HG02943 (cell line): Measurements from ENCODE around the gene SLIT3.

Experiments used
- ATAC-seq: cut with Tn5 transposase; IDR thresholded peaks from one replicate; pipeline ENCODE4 v1.9.1; 2021; ENCODE audit warnings: mild to moderate bottlenecking, low read depth, moderate library complexity; ENCODE audit not compliant: unreplicated experiment

The SLIT3 gene

DNA sequence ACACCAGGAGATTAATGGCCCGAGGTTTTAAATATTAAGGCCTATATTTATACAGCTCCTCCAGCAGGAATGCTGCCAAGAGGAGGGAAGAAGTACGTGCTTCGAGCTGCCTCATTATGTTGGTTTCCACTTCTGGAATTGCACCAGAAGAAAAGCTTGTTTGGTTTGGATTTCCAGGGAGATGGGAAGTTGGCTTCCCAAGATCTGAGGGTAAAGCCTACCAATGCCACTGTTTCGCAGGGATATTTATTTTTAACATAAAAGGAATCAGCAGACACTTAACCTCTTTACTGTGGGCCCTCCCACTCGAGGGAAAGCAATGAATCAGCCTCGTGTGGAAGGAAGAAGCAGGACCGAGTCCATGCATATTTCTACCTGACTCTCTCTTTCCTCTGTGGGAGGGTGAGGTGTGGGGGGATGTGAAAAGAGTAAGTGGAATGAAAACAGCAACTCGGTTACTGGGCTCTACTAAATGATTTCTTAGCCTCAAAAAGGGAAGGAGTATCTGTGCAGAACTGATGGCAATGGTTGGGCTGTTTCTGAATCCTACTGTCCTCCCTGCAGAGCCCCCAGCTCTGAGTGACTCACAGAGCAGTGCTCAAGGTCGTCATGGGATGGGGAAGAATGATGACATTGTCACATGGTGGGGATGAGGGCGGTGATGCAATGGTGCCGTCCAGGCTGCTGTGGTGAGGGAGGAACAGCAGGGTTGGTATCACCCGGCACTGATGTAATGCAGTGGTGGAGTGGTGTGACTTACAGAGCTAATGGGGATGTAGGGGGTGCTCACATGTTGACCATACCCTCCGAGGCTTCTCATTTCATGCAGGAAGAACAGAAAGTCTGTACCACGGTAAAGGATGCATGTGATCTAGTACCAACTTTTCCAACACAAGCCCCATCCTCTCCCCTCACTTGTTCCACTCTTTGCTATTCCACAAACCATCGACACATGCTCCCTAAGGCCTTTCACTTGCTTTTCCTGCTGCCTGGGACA lies 506.8 kb downstream of the SLIT3 start:
- no peak for ATAC-seq

DNA sequence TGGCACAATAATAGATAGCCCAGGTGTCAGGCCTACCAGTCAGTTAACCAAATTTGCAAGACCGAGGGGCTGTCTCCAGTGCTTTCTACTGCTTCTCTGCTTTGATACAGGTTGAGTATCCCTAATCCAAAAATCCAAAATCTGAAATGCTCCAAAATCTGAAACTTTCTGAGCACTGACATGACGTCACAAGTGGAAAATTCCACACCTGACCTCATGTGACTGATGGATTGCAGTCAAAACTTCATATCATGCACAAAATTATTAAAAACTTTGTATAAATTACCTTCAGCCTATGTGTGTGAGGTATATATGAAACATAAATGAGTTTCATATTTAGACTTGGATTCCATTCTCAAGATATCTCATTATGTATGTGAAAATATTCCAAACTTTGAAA lies 508.3 kb downstream of the SLIT3 start:
- ATAC-seq = no peak

DNA sequence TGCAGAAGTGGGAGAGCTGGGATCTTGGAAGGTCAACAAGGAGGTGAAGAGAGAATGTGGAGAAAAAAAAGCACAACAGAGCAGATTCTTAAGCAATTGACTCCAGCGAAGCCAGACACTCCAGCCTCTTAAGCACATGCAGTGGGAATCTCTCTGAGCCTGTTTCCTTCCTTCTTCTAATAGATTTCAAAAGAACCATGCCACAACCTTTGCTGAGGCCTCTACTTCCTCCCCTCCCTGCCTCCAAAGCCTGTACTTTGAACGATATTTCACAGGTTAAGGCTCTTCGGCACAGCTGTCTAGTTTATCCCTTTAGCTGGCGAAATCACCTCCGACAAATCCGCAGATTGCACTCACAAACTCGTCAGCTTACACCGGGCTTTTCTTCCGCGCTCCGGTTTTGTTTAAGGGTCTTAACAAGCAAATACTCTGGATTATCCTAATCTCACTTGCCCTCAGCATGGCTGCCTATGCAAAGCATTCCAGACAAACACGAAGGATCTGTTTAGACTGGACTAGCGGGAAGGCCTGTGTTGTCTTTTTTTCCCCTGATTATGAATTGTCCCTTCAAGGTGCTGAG lies 510.2 kb downstream of the SLIT3 start:
- no peak for ATAC-seq

DNA sequence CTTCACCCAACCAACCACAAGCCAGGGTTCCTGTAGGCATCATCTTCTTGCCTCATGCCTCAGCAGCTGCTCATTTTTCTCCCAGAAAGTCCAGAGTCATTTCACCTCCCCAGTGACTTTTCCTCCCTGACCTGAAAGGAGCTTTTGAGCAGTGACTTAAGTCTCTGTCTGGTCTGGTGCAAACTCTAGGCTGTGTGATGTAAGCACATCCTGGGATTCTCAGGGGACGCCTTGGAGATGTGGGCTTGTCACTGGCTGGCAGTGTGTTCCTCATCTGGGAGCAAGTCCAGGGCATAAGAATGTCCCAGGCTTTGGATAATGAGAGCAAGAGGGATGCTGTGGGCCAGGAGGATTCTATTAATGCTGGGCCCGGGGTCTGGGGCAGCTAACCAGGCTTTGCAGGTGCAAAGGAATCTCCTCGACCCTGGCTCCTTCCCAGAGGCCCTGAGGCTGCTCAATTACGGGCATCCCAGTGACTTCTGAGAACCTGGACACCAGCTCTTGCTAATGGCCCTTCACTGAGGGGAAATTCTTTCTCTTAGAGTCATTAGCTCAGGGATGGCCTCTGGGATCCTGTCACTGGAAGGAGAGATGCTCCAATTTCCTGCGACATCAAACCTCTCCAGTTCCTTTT lies 510.8 kb downstream of the SLIT3 start:
- ATAC-seq = no peak

DNA sequence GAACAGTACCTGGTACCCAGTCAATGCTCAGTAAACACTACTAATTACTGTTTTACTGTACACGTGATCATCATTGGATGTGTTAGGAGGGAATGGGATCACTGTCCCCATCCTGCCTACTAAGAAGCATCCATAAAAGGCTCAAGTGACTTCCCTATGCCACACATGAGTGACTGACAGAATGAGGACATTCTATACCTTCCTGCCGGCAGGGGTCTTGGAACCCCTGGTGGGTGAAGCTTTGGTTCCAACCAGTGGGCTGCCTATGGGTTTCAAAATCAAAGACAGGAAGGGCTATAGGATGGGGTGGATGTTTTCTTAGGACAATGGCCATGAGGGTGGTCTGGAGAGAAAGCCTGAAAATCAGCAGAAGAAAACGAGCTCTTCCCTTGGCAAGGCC lies 512.2 kb downstream of the SLIT3 start:
- no peak for ATAC-seq

DNA sequence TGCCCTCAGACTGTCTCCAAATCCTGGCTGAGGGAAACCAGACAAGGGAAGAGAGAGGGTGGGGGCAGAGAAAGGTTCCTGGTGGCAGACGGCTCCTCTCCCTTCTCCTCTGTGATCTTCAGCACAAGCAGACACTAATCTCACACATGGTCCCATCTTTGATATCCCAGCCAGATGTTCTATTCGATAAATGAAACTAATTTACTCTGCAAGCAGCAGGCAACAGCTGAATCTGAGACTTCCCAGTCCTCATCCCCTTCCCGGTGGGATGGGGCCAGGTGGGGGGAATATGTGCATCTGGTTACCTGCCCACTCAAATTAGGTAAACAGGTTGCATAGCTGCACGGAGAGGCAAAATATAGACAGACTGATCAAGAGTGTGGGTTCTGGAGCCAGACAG lies 512.8 kb downstream of the SLIT3 start:
- ATAC-seq = no peak

DNA sequence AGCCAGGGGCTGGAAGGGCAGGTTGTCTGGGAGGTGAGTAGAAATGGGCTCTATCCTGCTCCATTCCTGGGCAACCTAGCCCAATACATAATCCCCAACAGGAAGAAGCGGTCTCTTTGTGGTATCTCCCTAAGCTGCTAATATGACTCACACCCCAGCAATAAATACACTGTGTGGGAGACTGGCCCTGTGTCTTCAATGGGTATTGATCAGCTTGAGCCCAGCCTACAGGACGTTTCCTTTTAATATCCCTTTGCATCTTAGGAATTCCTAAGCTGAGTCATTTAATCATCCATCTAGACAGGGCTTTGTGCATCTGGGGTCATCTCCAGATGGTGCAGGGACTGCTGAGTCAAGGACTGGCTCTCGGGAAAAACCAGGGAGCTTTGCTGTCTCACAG lies 514.8 kb downstream of the SLIT3 start:
- ATAC-seq = no peak

DNA sequence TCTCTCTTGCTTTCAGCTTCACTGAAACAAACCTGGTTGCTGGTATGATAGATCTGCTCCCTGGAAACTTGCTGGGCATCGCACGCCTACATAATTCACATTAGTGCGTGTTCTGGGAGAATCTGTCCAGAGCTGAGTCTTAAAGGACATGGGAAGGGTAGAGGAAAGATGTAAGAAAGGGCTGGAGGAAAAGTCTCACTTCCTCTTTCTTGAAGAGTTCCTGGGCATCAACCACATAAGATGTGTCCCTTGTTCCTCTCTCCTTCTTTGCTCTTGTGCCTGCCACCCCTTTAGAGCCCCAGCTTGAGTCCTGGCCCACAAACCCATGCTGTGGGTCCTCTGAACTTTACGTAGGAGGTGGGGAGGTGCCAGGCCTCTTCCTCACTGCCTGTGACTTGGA lies 516.5 kb downstream of the SLIT3 start:
- ATAC-seq = no peak

DNA sequence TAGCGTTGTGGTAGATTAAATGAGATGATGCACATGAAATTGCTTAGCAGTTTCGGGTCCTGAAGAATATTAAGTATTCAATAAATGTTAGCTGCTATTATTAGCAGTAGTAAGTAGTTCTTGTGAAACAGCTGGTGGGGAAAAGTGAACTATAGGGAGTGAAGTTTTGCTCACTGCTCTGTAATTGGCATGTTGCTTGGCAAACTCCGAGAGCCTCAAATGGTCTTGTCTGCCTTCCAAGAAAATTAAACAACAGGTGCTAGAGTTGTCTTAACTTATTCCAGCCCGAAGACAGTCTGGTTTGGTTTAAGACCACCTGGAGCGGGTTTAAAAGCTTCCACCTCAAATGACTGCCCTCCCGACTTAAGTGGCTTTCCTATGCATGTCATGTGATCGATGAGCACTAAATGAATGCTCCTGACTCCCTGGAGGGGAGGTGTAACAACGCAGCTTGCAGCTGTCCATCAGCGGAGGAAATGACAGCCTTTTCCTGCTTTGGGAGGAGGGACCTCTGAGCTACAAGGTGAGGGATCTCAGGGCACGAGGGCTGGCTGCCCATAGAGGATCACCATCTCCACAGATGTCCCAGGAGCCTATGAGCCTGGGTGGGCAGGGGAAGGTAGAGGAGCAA lies 518.9 kb downstream of the SLIT3 start:
- ATAC-seq = no peak

DNA sequence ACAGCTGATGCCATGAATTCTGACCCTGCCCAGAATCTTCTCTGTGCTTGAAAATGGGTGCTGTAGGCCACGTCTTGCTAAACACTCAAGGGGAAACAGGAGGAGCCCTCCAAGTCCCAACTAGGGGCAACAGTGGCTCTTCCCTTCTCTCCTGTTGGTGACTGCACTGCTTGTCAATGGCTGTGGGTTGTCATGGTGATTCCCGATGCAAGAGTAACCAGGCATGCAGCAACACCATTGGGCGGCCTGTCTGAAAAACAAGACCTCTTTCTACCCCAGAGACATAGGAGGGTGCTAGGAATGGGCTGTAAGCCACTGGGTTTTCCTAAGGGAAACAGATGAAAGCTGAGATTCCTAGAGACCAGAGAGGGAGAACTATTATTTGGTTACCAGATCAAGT lies 520.1 kb downstream of the SLIT3 start:
- no peak for ATAC-seq

DNA sequence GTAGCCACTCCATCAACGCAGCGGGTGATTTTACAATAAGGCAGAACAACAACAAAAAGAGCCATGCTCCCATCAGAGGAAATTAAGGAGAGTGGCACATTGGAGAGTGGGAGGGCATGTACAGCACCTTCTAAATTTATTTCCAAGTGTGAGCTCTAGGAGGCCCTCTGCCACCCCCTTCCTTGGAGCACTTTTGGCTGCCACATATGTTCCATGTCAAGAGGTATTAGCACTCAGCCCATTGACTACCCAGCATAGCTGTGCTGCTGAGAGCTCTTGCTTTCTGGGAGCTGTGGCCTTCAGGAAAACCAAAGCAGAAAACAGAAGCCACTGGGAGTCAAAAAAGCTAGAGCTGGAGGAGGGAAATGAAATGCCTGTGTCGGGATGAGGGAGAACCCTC lies 521.6 kb downstream of the SLIT3 start:
- no peak for ATAC-seq

DNA sequence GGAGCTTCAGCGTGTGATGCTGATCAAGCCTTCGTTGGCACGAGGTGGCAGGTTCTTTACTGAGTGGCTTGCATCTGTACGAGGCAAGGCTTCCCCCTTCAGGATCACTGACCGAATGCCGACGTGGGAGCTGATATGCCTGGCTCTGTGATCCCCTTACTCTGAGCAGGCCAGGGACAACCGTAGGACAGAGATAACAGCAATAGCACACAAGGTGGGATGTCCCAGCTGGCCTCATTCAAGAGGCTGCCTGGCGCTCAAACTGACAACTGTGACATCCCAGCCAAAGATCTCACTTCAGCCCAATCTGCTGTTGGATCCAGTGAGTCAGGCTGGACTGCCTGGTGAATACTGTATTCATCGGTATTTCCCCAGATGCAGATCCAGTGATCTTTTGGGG lies 522.4 kb downstream of the SLIT3 start:
- no peak for ATAC-seq

DNA sequence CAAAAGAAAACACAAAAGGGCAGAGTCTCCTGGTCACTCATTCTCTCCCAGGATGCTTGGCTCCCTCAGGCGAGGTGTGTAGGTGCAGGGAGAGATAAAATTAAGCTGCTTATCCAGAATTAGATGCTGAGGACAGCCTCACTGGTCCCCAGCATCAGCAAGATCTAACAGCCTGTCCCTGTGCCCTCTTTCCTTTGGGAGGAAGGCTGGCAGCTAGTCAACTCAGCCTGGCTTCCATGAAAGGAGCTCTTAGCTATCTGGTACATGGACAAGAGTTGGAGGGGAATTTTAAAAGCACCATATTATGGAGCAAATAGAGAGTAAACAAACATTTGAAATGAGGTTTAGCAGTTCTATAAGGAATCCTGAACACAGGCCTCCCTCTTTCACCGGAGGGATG lies 523.3 kb downstream of the SLIT3 start:
- ATAC-seq = no peak

DNA sequence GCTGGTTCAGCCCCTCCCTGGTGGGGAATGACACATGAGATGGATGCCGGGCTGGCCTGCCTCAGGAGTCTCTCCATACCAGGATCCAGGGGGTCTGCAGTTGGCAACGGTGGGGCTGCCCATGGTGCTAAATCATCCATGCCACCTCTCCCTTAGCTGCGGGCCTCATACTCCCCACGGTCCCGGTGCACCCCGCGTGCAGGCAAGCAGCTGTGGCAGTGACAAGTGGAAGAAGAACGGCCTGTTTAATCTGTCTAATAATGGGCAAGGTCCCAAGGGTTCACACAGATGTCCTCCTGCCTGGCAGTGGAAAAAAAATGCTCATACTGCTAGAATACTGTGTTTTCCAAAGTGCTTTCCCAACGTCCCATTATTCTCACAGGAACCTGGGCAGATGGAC lies 524.9 kb downstream of the SLIT3 start:
- no peak for ATAC-seq

DNA sequence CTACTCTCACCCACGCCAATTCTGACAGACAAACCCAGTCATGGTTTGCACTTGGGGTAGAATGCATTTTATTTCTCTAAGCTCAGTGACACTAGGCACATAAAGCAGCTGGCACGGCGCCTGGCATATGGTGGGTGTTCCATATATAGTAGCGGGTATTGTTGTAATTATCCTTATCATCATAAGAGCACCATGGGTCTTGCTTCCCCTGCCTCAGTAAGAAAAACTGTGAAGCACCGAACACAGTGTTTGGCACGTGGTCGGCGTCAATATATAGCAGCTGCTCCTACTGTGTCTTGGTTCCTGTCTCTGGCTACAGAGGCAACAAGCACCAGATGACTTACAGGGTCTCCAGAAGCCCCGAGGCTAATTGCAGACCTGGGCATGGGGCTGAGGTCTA lies 527.7 kb downstream of the SLIT3 start:
- no peak for ATAC-seq

DNA sequence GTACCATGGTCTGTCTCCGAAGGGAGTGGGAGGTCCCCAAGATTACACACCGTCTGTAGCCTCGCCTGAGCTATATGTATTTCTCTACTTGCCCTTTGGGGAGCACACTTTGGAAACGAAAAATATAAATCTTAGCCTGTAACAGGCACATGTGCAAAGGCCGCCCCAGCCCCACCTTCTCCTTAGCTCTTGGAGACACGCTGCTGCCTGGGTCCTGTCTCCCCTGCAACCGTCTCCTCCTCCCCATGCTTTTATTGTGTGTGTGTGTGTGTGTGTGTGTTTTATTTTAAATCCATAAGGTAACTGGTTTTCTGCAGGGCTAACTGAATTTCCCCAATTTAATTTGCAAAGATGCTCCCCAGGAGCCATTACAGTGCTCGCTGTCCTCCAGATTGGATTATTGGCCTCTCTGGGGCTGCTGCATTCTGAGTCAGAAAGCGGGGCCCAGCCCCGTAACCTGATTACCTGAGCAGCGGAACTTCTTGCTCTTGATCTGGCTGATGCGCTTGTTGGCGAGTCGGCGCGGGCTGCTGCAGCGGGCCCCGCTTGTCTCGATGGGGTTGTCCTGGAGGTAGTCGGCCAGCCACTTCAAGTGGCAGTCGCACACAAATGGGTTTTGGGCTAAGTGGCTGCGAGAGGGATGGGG lies 528.5 kb downstream of the SLIT3 start:
- ATAC-seq = no peak

DNA sequence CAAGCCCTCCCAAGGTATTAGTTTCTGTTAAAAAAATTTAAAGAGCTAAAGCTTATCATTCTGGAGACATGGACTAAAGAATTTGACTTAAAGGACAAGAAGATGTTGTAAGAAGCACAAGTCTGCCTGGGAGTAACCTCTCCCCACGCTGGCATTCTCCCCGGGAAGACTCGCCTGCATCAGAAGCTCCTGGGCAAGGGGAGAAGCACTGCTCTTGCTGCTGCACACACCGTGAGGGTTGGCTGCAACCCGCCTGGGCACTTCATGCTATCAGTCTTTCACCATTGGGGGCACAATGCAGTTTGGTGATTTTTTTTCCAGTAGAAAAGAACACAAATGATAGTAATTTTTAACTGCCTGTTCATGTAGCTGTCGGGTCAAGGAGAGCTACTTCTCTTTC lies 529.3 kb downstream of the SLIT3 start:
- no peak for ATAC-seq

DNA sequence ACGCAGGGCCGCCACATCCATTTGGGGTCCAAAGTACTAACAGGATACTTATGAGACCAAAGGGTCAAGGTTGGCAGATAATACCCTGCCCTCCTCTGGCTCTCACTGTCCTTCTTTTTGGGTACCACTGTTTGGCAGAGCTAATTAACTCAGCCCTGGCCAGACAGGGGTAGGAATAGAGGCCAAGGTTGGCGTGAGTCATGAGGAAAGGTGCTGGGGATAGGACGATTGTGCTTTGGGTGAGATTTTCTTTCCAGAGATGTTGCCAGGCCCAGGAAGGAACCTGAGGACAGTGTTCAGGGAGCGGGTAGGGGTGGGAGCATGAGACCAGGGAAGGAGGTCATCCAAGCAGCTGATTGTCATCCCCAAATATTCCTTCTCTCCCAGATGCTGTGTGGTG lies 529.9 kb downstream of the SLIT3 start:
- ATAC-seq = no peak

DNA sequence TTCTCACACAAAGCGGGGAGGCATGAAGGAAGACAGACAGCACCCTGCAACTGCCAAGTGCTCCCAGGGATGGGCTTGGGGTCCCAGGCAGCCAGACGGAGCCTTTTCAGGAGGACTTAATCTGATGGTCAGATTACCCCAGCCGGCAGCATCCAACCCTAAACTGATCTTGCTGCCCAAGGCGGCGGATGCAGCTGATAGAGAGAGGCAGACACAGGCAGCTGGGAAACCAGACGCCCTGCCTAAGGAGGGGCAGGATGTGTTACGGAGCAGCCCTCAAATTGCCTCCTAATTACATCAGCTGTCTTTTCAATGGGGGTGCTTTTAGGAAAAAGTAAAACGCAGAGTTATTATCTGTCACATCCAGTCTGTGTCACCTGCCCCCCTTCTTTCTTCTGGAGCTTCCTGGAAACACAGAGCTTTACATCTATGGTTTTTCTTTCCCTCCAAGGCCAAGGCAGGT lies 530.9 kb downstream of the SLIT3 start:
- no peak for ATAC-seq

DNA sequence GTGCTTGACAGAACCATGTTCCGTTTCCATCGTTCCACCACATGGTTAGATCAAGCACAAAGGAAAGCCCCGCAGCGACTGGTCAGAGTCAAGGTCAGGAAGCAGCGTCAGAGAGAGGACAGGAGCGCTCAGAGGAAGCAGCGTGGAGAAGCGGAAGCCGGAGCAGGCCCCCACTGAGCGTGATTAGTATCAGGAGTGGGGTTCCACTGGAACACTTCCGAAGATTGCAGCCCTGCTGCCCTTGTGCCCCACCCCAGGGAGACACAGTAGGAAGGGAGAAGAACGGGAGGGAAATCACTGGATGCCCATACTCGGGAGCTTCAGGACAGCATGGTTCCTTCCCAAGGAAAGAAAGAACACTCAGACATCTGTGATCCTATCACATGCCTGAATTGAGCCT lies 532.8 kb downstream of the SLIT3 start:
- ATAC-seq = no peak

DNA sequence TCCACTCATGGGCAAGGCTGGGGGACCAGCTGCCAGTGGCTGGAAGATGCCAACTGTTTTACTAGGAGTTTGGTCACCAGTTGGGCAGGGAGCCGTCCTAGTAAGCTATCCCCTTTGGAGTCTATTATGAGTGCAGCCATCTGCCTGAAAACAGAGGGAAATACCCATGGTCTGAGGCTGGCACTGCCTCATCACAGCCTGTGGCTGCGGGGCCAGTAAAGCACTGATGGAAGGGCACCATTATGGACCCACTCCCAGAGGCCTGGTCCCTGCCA lies 534.6 kb downstream of the SLIT3 start:
- ATAC-seq = no peak
